Keratinocyte (primary cell): ENCODE measurements around the gene ATP2B2. TPM values are rescaled to one million over a fixed set of nuclear protein-coding genes. Genes with fewer than 3 reads are reported as not detected.

ENCODE experiments used
- DNase-seq: peaks from one replicate; pipeline ENCODE4 v3.0.0-alpha.2; 2011; ENCODE audit warnings: low read depth, missing footprints, low spot score
- FAIRE-seq: peaks from 2 replicates; lab custom pipeline; 2011; peaks lifted over from hg19 to GRCh38; lab: Jason Lieb, UNC
- H2AFZ ChIP-seq: 2 replicates; pipeline ENCODE4 v1.6.0; 2012; ENCODE audit warnings: low read length, control low read depth, inconsistent platforms; ENCODE audit not compliant: control insufficient read depth
- H3K27ac ChIP-seq: 2 replicates; pipeline ENCODE4 v1.5.1; 2011; ENCODE audit warnings: low read length; ENCODE audit not compliant: control insufficient read depth, insufficient read depth
- H3K27me3 ChIP-seq: 3 replicates; pipeline ENCODE4 v1.6.0; 2011; ENCODE audit warnings: low read length; ENCODE audit not compliant: control insufficient read depth, insufficient read depth; ENCODE audit errors: extremely low read depth
- H3K36me3 ChIP-seq, 2 experiments: 2 replicates in 1 of 2; 3 replicates in 1 of 2; pipeline ENCODE4 v1.5.1; 2011; ENCODE audit warnings: low read length in 2 of 2, mild to moderate bottlenecking in 1 of 2; ENCODE audit not compliant: control insufficient read depth in 2 of 2, insufficient read depth in 2 of 2; ENCODE audit errors: extremely low read depth in 1 of 2
- H3K4me1 ChIP-seq: 3 replicates; pipeline ENCODE4 v1.5.1; 2011; ENCODE audit warnings: low read length; ENCODE audit not compliant: control insufficient read depth, insufficient read depth; ENCODE audit errors: extremely low read depth
- H3K4me2 ChIP-seq: 3 replicates; pipeline ENCODE4 v1.6.0; 2011; ENCODE audit warnings: low read depth, low read length; ENCODE audit not compliant: control insufficient read depth, insufficient read depth; ENCODE audit errors: extremely low read depth
- H3K4me3 ChIP-seq, 3 experiments: fragments of 200-600 bp in 1 of 3; sonication (generic) in 1 of 3; 2 replicates in 2 of 3; 3 replicates in 1 of 3; pipeline ENCODE4 v1.5.1; 2011 to 2016; ENCODE audit warnings: low read length in 3 of 3, mild to moderate bottlenecking in 3 of 3, control low read depth in 2 of 3, inconsistent platforms in 1 of 3, low read depth in 1 of 3, mixed read lengths in 1 of 3, mixed run types in 1 of 3, moderate library complexity in 1 of 3; ENCODE audit not compliant: control insufficient read depth in 2 of 3, insufficient read depth in 2 of 3; ENCODE audit errors: extremely low read depth in 1 of 3
- H3K79me2 ChIP-seq: 2 replicates; pipeline ENCODE4 v1.6.0; 2012; ENCODE audit warnings: low read length; ENCODE audit not compliant: control insufficient read depth, insufficient read depth
- H3K9ac ChIP-seq: 3 replicates; pipeline ENCODE4 v1.6.0; 2011; ENCODE audit warnings: low read length; ENCODE audit not compliant: control insufficient read depth, insufficient read depth; ENCODE audit errors: extremely low read depth
- H3K9me1 ChIP-seq: 3 replicates; pipeline ENCODE4 v1.6.0; 2011; ENCODE audit warnings: low read length; ENCODE audit not compliant: control insufficient read depth, insufficient read depth; ENCODE audit errors: extremely low read depth
- H3K9me3 ChIP-seq: 2 replicates; pipeline ENCODE4 v1.5.1; 2012; ENCODE audit warnings: low read depth, low read length; ENCODE audit not compliant: control insufficient read depth
- H4K20me1 ChIP-seq: 3 replicates; pipeline ENCODE4 v1.6.0; 2011; ENCODE audit warnings: low read length; ENCODE audit not compliant: control insufficient read depth, insufficient read depth; ENCODE audit errors: extremely low read depth
- EZH2 ChIP-seq: IDR thresholded peaks from one replicate; pipeline ENCODE4 v1.6.1; 2012; ENCODE audit warnings: inconsistent platforms, mild to moderate bottlenecking, low read length, moderate library complexity
- dilution Hi-C: fragments of 300-500 bp; cut with MboI; formaldehyde crosslinking; loops from one replicate; pipeline ENCODE4 v1.7.0; 2020; ENCODE audit warnings: low sequenced_read_pairs; ENCODE audit not compliant: extremely low pct_ligation_motif_present
- polyA plus RNA-seq, 5 experiments: library from polyadenylated mRNA; depleted of rRNA in 3 of 5; stranded (reverse) in 3 of 5; stranded (forward) in 1 of 5; unstranded in 1 of 5; fragments of >200 nt; gene quantifications; 1 replicate in 1 of 5; 2 replicates in 3 of 5; 3 replicates in 1 of 5; pipeline versions ENCODE4 v1.2.1 to v1.2.3, GENCODE V29; 2011 to 2012; ENCODE audit warnings: missing spikeins in 2 of 5, low read depth in 1 of 5, low replicate concordance in 1 of 5
- TF ChIP-seq, protein P1 (sequence below), 3 experiments: IDR thresholded peaks in 1 of 3; conservative IDR thresholded peaks in 1 of 3; optimal IDR thresholded peaks in 1 of 3; 2 replicates in 2 of 3; 3 replicates in 1 of 3; pipeline versions ENCODE3 to v1.5.1; 2011; ENCODE audit warnings: low read length in 3 of 3, mild to moderate bottlenecking in 3 of 3, moderate library complexity in 2 of 3, control low read depth in 1 of 3, inconsistent platforms in 1 of 3; ENCODE audit not compliant: insufficient read depth in 2 of 3; ENCODE audit errors: extremely low read depth in 1 of 3

ATP2B2 gene
- polyA plus RNA-seq, 1 donor (not counting 4 experiments of a cell fraction or from before 2014, with no cell fraction given): not detected

DNA sequence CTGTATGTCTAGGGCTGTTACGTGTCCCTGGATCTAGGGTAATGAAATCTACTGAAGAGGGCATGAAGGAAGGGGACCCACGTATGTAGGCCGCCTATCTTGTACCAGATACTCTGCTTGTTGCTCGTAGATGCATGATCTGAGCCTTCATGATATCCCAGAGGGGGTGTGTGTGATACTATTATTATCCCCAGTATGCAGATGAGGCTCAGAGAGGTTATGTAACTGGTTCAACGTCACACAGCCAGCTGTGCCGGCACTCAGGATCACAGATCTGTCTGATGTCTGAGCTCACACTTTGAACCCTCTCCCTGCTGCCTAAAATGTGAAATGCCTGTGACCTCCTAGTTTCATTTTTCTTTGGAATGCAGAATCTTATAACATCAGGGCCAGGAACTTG is 148.3 kb downstream of the ATP2B2 start:
- Histone ChIP-seq H3K27me3 (peaks cover 22% of the 10 kb centered on the region), H3K9me3 (no peaks in the 10 kb centered on the region), H3K36me3 (no peaks in the 10 kb centered on the region), H3K4me2 (peak overlapping the region; percentile 13), H3K9me1 (no peaks in the 10 kb centered on the region), H3K79me2 (no peaks in the 10 kb centered on the region), H2AFZ (no peak overlapping the region), H3K9ac (no peak overlapping the region), H4K20me1 (no peaks in the 10 kb centered on the region), H3K4me1 (peaks cover 9% of the 10 kb centered on the region), H3K4me3 (no peak overlapping the region), H3K27ac (no peak overlapping the region)
- TF ChIP-seq EZH2: no peak
- TF ChIP-seq, protein P1, sequence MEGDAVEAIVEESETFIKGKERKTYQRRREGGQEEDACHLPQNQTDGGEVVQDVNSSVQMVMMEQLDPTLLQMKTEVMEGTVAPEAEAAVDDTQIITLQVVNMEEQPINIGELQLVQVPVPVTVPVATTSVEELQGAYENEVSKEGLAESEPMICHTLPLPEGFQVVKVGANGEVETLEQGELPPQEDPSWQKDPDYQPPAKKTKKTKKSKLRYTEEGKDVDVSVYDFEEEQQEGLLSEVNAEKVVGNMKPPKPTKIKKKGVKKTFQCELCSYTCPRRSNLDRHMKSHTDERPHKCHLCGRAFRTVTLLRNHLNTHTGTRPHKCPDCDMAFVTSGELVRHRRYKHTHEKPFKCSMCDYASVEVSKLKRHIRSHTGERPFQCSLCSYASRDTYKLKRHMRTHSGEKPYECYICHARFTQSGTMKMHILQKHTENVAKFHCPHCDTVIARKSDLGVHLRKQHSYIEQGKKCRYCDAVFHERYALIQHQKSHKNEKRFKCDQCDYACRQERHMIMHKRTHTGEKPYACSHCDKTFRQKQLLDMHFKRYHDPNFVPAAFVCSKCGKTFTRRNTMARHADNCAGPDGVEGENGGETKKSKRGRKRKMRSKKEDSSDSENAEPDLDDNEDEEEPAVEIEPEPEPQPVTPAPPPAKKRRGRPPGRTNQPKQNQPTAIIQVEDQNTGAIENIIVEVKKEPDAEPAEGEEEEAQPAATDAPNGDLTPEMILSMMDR (optimal IDR thresholded peaks at IDR 0.05 in 1 of 3, IDR thresholded peaks at IDR 0.05 in 1 of 3, conservative IDR thresholded peaks at IDR 0.05 in 1 of 3; ENCODE audit: extremely low read depth in 1 of 3, insufficient read depth in 2 of 3, low read length in 3 of 3): no peak
- dilution Hi-C loops: no loop called here
- no peak for FAIRE-seq
- DNase-seq: no peak

DNA sequence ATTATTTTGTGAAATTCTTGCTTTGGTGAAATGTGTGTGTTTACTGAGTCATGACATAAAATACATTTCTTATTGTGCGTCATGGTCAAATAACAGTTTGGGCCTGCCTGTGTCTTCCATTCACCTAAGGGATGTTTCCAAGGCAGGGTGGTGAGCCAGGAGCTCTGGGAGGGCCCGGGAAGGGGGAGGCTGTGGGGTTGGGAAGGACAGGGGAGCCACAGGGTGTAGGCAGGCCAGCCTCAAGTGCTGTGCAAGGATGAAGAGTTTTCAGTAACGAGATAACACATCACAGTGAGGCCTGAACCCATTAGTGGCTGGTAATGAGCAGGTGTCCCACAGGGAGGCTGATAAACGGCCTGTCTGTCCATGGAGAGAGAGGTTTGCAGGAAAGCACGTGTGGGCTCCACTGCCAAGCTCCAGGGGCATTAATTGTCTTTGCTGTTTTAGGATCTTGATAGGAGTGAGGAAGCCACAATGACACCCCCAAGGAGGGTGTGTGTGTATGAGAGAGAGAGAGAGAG is 148.9 kb downstream of the ATP2B2 start:
- no peak overlapping the region for H3K9ac ChIP-seq
- H3K27ac ChIP-seq: no peak overlapping the region

More for the DNA sequence above, 148.9 kb downstream of the ATP2B2 start:
- Histone ChIP-seq H3K36me3 (no peaks in the 10 kb centered on the region), H3K79me2 (no peaks in the 10 kb centered on the region), H3K27me3 (peaks cover 18% of the 10 kb centered on the region), H3K9me1 (no peaks in the 10 kb centered on the region), H2AFZ (no peak overlapping the region), H3K4me2 (no peak overlapping the region), H4K20me1 (no peaks in the 10 kb centered on the region), H3K9me3 (no peaks in the 10 kb centered on the region), H3K4me1 (peaks cover 9% of the 10 kb centered on the region), H3K4me3 (no peak overlapping the region)
- dilution Hi-C loops: no loop called here
- DNase-seq: no peak
- TF ChIP-seq, protein P1 (optimal IDR thresholded peaks at IDR 0.05 in 1 of 3, IDR thresholded peaks at IDR 0.05 in 1 of 3, conservative IDR thresholded peaks at IDR 0.05 in 1 of 3; ENCODE audit: extremely low read depth in 1 of 3, insufficient read depth in 2 of 3, low read length in 3 of 3): no peak
- no peak for TF ChIP-seq EZH2
- FAIRE-seq: no peak
